RKO (cell line): ENCODE data around the gene MAST4.

Experiments used
- DNase-seq: peaks from one replicate; pipeline ENCODE4 v3.0.0-alpha.2; 2016; ENCODE audit warnings: low spot score

The MAST4 gene

GRCh38 chr5:66603881-66604280, 7.7 kb downstream of the MAST4 start:
- DNase-seq, result no peak

- DNase-seq, result no peak
Measured at GRCh38 chr5:66606713-66607112, 10.5 kb downstream of the MAST4 start.

- DNase-seq, result no peak
Measured at GRCh38 chr5:66608501-66608900, 12.3 kb downstream of the MAST4 start.

GRCh38 chr5:66609615-66610014, 13.4 kb downstream of the MAST4 start:
- DNase-seq, result no peak

- no peak for DNase-seq
Measured at GRCh38 chr5:66612226-66612625, 16.0 kb downstream of the MAST4 start.

- DNase-seq, result no peak
Measured at GRCh38 chr5:66615136-66615535, 18.9 kb downstream of the MAST4 start.

- DNase-seq, result no peak
Measured at GRCh38 chr5:66615894-66616293, 19.7 kb downstream of the MAST4 start.

GRCh38 chr5:66616520-66617225, 20.5 kb downstream of the MAST4 start:
- no peak for DNase-seq

- no peak for DNase-seq
Measured at GRCh38 chr5:66617226-66617861, 21.2 kb downstream of the MAST4 start.

- DNase-seq, result no peak
Measured at GRCh38 chr5:66617991-66618768, 22.0 kb downstream of the MAST4 start.

- DNase-seq, result no peak
Measured at GRCh38 chr5:66620711-66621110, 24.5 kb downstream of the MAST4 start.

GRCh38 chr5:66621146-66621545, 25.0 kb downstream of the MAST4 start:
- no peak for DNase-seq

GRCh38 chr5:66621736-66622135, 25.5 kb downstream of the MAST4 start:
- no peak for DNase-seq

GRCh38 chr5:66628561-66628960, 32.4 kb downstream of the MAST4 start:
- DNase-seq, result no peak

- no peak for DNase-seq
Measured at GRCh38 chr5:66629446-66629845, 33.3 kb downstream of the MAST4 start.

GRCh38 chr5:66633754-66634153, 37.6 kb downstream of the MAST4 start:
- no peak for DNase-seq

GRCh38 chr5:66634601-66635000, 38.4 kb downstream of the MAST4 start:
- no peak for DNase-seq

GRCh38 chr5:66637994-66638393, 41.8 kb downstream of the MAST4 start:
- no peak for DNase-seq

- no peak for DNase-seq
Measured at GRCh38 chr5:66639037-66639436, 42.8 kb downstream of the MAST4 start.

GRCh38 chr5:66642538-66642937, 46.3 kb downstream of the MAST4 start:
- DNase-seq, result no peak

- DNase-seq, result no peak
Measured at GRCh38 chr5:66643387-66643786, 47.2 kb downstream of the MAST4 start.

GRCh38 chr5:66644111-66644510, 47.9 kb downstream of the MAST4 start:
- DNase-seq, result no peak

GRCh38 chr5:66645039-66645438, 48.8 kb downstream of the MAST4 start:
- no peak for DNase-seq
